ENCODE measurements around the gene THADA.

The THADA gene

DNA sequence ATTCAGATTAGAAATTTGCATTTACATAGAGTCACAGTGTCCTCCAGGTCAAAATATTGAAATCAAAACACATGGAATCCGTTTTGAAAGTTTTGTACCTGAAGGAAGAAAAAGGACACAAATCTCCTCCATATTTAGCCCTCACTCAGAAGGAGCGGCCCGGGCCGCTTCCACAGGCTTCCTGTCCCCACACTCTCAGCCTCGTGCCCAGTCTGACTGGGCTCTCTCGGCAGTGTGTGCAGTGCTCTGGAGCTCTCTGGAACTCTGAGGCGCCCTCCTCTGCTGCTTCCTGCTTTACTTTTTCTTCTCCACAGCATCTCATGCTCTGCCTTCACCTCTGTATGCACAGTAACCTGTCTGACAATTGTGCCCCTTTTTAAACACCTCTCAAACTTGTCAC, 347.2 kb downstream of the THADA start:
- no peak for DNase-seq (ENCODE audit: low read depth in 2 of 2)

DNA sequence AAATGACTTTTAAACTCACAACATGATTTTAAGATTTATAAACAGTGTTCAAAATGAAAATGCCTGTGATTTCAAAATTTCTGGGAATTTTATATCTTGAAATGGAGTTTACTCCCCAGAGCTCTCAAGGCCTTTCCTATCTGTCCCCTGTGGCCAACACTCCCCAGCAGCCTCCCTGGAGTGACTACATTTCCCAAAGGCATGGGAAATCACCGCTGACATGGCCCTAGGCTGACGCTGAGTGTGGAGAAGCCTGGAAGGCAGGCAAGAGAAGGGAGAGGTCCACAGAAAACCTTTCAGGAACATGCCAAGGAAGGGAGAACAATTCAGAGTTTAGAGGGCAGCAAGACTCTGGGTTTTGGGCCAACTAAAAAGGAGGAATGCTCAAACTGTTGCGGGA, 349.2 kb downstream of the THADA start:
- DNase-seq (ENCODE audit: low read depth in 2 of 2), result no peak

DNA sequence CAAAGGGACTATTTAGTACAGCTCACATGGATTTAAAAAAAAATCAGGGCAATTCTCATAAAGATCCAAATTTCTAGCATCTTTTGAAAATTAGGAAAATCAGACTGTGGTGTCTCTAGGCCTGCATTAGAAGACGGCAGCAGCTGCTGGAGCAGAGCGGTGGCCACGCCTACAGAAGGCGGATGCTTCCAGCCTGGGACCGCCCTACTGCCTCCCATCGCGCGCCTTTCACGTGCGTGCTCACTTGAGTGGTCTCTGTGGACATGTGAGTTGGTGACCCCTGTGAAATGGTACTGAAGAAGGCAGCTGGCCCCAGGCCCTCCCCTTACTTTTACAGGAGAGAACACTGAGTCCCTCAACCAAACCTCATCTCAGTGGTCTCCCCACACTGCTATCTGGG, 354.3 kb downstream of the THADA start:
- no peak for DNase-seq (ENCODE audit: low read depth in 2 of 2)

DNA sequence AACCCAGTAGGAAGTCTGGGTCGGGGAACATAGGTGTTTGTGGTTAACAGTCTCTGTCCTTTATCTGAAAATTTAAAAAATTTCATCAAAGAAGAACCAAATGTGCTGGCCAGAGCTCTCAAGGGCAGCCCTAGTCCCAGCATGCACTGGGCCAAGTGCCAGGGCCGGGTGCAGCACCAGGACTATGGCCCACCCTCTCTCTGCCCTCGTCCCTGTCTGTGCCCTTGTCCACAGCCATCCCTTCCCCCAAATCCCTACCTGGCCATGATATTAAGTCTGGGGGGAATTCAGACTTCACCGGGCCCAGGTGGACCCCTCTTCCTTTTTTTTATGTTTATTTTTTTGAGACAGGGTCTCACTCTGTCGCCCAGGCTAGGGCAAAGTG, 355.1 kb downstream of the THADA start:
- DNase-seq (ENCODE audit: low read depth in 2 of 2), result no peak

DNA sequence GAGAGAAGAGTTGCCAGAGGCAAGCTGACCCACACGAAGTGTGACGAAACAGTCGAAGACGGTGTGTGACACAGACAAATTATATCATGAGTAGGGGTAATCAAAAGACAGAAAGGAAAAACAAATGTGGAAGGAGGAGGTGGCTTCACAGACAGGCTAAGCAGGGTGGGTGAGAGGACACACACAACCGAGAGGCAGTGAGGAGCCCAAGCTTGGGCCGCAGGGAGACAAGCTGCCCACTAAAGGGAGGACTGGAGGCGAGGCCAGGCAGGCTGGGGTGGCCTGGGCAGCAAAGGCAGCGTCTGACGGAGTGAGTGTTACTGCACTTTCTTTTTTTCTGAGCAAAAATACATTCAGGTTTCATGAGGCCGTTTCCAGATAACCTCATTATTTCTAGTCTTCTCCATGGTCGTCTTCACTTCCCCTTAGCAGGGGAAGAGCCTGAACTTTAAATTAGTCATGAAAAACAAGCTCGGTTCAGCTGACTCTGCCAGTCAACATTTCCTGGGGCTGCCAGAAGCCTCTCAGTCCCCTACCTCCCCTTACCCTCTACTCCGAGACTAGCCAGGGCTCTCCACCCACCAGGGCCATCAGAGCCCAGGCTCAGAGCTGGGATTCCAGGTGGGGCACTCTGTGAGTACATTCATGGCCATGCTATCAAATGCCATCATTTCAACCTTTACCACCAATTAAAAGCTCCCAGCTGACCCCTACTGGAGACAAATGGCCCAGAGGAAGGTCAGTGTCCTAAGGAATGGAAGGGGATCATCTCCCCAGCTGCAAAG, 355.7 kb downstream of the THADA start:
- DNase-seq (ENCODE audit: low read depth in 2 of 2), result no peak

DNA sequence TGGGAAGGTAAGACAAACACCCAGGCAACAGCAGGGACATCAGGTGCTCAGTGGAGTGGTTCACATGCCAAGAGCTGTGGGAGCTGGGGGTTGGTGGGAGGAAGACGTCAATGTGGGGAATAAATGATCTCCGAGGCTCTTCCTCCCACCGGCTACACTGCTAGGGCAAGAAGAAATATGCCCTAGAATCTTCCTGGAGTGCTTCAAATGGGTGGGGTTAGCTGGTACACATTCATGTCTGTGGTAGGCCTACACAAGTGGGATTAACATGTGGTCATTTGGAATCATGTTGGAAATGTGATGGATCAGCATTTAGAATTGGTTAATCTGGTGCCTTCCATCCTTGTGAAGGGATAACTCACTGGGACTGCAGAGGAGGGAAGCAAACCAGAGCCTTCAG, 357.0 kb downstream of the THADA start:
- DNase-seq (ENCODE audit: low read depth in 2 of 2), result no peak

DNA sequence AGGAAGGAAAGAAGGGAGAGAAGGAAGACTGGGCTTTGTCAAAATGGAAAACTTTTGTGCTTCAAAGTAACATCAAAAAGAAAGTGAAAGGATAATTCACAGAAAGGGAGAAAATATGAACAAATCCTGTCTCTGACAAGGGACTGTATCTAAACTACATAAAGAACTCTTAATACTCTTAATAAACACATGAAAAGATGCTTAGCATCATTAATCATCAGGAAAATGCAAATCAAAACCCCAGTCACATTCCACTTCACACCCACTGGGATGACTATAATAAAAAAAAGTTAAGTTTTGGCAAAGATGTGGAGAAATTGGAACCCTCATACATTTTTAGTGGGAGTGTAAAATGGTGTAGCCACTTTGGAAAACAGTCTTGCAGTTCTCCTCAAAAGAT, 357.7 kb downstream of the THADA start:
- DNase-seq (ENCODE audit: low read depth in 2 of 2), result no peak

DNA sequence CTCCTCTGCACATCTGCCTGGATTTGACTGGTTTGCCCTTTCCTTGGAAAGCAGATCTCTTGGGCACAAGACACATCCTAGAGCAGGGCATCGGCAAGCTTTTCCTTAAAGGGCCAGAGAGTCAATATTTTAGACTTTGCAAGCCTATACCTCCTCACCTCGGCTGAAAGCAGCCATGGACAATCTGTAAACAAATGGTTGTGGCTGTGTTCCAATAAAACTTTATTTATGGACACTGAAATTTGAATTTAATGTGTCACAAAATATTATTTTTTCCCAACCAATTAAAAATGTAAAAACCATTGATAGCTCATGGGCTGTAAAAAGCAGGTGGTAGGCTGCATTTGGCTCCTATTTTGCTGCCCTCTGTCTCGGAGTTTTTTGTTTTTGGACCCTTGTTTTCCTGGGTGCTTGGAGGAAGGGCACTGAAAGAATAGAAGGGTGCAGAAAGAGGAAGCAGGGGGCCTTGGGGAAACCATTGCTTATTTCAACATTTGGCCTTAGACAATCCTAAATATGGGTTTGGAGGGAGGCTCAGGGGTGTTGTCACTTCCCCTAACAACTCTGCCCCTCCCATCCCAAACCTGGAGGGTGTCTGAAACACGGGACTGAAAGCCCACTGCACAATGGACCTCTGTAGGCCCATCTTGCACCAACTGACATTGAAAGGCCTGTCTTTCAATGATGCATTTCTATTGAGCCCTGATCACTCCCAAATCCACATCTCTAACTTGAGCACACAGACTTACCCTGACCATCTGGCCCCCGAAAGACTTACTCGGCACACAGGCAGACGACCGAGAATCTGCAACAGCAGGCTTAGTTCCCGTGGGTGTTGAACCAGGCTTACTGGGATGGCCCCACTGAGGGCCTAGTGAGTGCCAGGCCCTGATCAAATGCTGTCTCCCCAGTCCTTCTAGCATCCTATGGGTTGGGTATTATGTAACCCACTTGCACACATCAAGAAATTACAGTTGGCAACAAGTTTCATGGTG, 362.3 kb downstream of the THADA start:
- no peak for DNase-seq (ENCODE audit: low read depth in 2 of 2)

DNA sequence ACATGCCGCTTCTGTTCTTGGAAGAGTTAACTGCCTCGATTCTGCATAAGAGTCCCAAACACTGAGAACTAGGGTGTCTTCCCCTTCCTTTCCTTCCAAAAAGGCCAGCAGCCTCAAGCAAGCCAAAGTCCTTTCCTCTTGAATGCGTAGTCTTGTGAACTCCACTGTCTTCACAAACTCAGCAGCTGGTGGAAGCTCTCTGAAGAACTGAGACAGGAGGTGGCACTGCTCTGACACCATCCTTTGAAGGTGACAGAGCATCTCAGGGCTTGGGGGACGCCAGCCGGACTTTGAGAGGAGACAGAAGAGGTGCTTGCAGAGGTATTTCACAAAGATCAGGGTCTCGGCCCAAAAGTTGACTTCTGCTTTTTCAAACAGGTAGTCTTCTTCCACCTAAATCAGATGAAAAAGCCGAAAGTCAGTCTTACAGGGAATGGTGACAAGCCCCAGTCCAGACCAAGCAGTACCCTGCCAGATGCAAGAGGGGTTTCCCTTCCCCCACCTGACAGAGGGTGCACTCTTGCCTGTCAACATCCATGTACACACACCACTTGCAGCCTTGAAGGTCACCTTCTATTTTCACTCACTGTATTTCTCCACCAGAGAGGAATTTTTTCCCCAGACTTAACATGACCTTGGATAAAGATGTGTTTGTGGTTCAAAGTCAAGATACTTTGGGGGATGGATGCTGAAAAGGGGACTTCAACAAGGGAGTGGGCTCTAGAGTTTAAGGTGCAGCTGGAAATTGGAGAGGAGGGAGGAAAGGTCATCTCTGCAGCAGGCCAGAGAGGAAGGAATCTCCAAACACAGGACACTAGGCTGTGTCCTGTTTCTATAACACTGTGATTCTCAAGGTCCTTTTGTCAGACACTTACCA, 364.6 kb downstream of the THADA start:
- no peak for DNase-seq (ENCODE audit: low read depth in 2 of 2)

DNA sequence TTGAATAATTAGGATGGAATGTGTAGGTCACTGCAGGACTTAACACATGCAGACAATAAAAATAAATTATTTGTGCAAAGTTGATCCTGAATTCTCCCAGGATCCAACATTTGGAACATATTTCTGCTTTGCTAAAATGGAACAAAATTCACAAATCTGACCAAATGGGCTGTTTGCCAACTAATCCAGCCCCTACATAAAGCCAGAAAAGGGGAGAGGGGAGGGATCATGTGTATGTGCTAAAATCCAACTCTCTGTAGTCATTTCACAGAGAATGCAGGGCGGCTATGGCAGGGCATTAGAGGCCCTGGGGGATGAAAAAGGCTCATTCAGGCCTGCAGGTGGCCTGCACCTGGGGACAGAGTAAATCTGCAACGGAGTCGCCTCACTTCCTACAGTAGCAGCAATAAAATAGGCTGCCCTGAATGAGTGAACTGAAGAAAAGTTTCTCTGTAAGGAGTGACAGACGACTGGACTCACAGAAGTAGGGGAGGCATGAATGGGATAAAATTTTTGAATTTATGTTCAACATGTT, 365.4 kb downstream of the THADA start:
- DNase-seq (ENCODE audit: low read depth in 2 of 2), result no peak

DNA sequence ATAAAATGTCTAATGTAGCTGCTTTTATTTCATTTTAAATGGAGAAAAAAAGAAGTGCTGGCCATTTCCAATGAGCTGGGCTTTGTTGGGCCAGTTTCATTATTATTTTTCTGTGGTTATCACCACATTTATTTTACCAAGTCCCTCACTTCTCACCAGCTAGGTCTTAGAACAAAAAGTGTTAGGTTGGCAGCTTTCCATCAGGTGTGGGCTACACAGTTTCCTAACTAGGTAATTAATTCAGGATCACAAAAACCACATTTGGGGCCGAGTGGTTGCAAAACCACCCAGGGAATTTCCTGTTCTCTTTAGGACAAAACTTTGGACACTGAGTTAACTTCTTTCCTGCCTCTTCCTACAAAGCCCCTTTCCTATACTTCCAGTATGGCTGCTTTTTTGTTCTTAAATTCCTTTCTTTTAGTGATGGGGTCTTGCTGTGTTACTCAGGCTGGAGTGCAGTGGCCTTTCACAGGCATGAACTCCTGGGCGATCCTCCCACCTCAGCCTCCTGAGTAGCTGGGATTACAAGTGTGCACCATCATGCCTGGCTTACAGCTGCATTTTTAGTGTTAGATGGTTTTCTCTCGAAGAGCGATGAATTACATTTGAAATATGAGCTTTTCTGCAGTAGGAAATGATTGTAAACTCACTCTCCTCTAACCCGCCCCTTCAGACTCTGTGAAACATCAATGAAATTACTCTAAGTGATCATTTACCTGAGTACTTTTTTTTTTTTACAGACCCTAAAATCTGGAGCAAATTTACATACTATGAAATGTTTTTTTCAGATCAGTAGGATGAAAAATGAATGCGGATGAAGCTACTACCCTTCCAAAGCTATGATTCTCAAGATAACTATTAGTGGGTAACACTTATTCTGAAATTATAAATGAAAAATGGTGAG, 366.8 kb downstream of the THADA start:
- DNase-seq (ENCODE audit: low read depth in 2 of 2), result no peak

DNA sequence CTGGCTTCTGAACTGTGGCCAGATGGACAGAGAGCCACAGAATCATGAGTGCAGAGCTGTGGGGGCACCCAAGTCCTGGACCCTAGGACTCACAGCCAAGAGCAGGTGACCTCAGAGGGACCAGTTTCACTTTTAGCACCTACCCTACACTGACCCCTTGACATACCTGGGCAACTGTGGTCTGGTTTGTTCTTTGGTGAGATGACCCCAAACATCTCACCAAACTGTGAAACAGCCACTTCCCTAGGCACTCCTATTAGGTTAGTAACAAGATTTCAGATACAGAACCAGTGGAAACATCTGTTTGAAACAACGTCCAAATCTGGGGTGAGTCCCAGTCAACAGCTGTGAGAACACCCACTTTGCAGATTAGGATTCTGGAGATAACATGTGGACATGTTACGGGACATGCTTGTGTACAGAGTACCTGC, 367.5 kb downstream of the THADA start:
- DNase-seq (ENCODE audit: low read depth in 2 of 2), result no peak

DNA sequence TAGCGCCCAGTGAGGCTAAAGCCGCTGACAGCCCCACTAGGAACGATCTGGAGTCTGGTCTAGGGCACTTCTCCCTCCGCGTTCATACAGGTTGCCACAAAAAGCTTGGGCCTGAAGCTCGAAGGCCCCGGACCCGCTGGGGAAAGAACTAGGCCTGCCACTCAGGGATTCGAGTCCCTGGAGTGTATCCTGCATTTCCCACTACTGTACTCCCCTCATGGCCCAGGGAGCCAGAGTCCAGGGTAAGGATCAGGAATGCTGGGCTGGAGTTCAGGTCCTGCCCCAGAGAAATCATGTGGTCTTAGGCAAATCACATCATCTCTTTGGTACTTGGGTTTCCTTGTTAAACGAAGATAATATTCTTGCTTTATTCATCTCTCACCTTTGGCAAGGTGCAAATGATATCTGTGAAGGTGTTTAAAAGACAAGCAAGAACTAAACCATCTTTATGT, 368.0 kb downstream of the THADA start:
- no peak for DNase-seq (ENCODE audit: low read depth in 2 of 2)

DNA sequence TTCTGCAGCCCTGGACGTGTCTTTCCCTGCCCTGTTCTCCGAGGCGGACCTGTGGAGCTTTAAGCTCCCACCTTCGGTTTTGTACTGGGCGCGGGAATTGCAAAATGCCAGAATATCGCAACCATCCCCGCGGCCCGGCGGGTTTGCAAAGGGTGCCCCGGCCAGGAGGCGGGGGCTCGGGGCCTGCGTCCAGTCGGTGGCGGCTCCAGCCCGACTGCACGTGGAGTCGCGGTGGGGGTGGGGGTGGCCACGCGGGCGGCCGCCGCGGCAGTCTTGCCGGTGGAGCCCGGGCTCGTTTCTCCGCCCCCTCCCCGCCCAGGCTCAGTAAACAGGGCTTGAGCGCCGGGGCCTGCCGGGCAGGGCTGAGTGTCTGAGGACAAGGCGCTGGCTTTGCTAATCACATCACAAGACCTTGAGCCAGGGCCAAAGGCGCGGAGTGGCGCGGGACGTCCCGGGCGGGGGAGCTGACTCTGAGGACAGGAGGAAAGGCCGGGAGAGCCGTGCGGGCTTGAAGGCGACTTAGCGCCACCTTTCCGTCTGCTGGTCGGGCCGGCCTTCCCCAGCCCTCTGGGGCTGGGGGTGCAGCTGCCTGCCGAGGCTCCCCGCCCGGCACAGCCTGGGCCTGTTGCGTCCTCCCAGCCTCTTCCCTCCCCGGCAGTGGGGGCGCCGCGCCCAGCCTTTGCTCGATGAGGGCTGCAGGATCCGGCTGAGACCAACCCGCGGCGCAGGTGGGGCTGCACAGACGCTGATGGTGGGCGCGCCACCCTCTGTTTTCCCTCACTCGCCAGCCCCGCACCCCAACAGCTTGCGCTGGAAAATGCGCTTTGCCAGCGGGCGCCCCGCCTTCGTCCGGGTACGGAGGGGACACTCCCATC, 368.6 kb downstream of the THADA start:
- no peak for DNase-seq (ENCODE audit: low read depth in 2 of 2)

DNA sequence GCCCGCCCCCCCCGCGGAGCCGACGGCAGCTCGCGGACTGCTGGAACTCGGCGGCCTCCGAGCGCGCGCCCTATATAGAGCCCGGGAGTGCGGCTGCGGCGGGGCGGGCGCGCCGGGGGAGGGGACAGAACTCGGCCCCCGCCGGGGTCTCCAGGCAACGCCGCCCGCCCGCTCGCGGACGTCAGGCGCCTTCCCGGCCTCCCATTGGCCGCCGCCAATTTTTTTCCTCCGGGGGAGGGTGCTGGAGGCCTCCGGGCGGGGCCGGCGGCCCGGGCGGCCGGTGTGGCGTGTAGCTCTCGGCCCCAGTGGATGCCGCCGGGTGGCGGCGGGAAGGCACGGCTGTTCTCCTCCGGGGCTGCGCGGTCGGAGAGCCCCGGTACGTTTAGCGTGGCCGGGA, 369.3 kb downstream of the THADA start, which contains the start of gene ZFP36L2:
Gene ZFP36L2 (minus strand): TSS at position 49 of the 397 bp plus-strand sequence. CDS start 291 bp downstream, outside the sequence.
- DNase-seq (ENCODE audit: low read depth in 2 of 2), result peak; percentile 93 to 94

DNA sequence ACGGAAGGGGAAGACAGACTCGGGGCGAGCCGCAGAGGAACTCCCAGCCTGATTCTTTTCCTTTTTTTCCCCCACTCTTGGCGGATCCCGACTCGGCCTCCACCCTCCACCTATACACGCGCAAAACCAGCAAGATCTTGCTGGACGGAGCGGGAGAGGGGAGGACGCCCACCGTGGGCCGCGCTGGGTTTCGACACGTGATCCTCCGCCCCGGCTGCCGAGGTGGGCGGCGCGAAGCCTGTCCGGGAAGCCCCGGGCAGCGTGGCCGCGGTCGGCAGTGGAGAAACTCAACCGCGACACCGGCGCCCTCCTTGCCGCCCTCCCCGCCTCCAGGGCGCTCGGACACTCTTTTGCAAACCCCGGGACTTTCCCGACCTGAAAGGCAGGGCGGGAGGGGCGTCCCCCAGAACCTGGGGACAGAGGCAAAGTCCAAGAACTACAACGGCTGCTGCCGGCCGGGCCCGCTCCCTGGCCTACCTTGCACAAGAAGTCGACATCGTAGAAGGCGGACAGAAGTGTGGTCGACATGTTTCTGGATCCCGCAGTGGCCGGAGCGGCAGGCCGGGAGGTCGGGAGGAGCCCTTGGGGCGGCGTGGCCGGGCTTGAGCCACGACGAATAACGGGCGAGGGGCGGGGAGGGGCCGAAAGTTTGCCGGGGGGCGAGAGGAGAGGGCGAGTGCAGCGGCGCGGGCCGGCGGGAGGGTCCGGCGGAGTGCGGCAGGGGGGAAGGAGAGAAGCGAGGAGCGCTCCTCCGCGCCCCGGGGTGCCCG, 369.9 kb downstream of the THADA start:
- no peak for DNase-seq (ENCODE audit: low read depth in 2 of 2)

DNA sequence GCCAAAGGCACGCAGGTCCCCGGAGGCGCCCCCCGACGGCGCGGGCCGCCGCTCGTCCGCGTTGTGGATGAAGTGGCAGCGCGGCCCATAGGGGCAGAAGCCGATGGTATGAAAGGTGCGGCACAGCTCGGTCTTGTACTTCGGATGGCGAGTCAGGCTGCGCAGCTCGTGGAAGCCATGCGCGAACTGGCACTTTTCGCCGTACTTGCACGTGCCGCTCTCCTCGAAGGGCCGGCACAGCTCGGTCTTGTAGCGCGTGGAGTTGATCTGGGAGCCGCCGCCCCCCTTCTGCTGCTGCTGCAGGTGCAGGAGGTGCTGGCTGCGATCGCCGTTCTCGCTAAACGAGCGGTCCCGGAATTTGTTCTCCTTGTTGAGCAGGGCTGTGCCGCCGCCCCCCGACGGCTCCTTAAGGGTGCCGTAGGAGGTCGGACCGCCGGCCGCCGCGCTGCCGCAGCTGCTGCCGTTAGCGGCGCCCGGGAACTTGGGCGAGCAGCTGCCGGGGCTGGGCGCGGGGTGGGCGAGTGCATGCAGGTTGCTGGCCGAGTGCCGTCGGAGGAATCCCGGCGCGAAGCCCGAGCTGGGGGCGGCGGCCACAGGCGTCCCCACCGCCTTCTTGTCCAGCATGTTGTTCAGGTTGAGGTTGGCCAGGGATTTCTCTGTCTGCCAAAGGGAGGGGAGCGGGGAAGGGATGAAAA, 370.6 kb downstream of the THADA start:
- no peak for DNase-seq (ENCODE audit: low read depth in 2 of 2)

DNA sequence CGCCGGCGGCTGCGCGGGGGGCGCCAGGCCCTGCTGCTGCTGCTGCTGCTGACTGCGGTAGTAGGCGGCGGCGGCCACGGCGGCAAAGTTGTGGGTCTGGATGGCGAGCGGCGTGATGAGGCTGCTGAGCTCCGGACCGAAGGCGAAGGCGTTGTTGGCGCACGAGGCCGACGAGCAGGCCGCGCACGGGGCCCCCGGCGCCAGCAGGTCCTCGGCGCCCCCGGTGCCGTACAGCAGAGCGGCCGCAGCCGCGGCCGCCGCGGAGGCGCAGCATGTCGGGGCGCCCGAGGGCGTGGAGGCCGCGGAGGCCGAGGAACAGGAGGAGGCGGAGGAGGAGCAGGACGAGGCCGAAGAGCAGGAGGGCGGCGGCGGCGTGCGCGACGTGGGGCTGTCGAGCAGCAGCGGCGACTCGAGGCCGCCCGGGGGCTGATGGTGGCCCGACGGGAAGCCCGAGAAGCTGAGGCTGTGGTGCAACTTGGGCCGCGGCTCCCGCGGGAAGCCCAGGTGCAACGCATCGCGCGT, 371.2 kb downstream of the THADA start:
- DNase-seq (ENCODE audit: low read depth in 2 of 2), result no peak

Measured in fibroblast of skin of left biceps (primary cell).